Middle frontal gyrus (tissue), 1 donor: ENCODE results near the gene HORMAD2.

ENCODE experiments used
- DNase-seq: peaks from one replicate; pipeline ENCODE4 v3.0.0-alpha.2; 2015; ENCODE audit warnings: low spot score; ENCODE audit errors: extremely low spot score

HORMAD2 gene

GRCh38 chr22:30225220-30225927 lies 145.1 kb downstream of the HORMAD2 start:
- DNase-seq = no peak

- no peak for DNase-seq
Measured at GRCh38 chr22:30226192-30226832, 146.0 kb downstream of the HORMAD2 start.
